GM18507 (cell line): ENCODE data around the gene GSG1.

Experiments
- DNase-seq: peaks from one replicate; pipeline ENCODE4 v3.0.0; 2011; ENCODE audit warnings: low read depth; ENCODE audit not compliant: insufficient read length; ENCODE audit errors: extremely low spot score
- FAIRE-seq: peaks from 2 replicates; lab custom pipeline; 2011; peaks lifted over from hg19 to GRCh38; lab: Jason Lieb, UNC

Gene GSG1

DNA sequence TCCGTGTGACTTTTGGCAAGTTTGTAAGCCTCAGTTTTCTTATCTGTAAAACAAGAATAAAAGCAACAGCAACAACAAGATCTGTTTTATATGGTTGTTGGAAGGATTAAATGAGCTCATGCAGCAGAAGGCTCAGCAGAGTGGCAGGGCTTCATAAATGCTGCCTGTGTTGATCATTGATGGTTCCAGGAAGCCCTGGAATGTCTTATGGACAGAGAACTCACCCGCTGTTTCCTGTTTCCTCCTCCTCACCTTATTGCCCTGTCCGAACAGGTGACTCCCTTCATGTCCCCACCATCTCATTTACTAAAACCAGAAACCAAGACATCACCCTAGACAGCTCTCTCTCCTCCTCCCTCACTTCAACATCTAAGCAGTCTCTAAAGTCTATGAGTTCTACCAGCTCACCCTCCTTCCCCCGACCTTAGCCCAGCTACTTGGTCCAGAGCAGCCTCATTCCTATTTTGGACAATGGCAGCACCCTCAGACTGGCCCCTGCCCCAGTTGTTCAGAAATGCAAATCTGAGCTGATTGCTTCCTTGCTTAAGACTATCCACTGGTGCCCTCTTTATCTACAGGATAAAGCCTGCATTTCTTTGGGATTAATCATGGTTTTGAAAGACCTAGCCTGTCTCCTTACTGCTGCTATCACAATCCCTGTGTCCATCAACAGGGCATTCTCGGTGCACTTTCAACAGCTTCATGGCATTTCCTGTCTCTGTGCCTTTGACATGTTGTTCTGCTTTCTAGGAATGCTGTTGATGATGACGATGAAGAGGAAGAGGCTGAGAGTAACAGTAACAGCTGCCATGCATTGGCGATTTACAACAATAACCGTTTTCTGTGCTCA, 21.4 kb upstream of the GSG1 start:
- FAIRE-seq (no peak), DNase-seq (no peak)

DNA sequence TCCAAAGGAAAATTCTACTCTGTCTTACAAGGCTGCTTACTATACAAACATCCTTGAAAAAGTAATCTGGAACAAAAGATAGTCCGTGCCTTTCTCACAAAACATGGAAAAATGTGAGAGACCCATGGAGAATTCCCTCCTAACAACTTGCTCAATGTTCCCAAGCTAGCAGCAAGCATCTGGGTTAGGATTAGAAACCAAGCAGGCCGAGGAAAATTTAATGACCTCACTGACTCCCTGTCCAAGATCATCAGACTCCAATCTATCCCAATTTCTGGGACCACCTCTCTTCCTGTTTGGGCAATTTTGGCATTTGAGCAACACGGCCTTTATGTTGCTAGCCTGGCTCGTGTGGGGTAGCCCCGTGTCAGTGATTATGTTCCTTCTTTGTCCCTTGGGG, 18.1 kb upstream of the GSG1 start:
- FAIRE-seq (no peak), DNase-seq (no peak)

DNA sequence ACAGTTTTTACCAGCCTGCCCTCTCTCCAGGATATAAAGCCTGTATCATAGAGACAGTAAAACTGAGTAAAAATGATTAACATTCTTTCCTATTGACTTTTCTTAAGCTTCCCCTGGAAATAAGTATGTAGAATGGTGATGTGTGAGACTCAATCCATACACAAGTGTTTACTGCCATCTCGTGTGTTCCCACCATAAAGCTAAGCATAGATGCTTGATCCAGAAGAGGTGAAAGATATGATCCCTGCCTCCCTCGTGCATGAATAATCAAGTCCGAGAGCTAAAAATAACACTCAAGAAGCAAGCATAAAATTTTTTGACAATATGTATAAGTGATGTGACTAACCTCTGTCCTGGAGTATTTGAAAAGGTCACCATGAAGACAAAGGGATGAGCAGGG, 16.9 kb upstream of the GSG1 start:
- DNase-seq (no peak), FAIRE-seq (no peak)

DNA sequence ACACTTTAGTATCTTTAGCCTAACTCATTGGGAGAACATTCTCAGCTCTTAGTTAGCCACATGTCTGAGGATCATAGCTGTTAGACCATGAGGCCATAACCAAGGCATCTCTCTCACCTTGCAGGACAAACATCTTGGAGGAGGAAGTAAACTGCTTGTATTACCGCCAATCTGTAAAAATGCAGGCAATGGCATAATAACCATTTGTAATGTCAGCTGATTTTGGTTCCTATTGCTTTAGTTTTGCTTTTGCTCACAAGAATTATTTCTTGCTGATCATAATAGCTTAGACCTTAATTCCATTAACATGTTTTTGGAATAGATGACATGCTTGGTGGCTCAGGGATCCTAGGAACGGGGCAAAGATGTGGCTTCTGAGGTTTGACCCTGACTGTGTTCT, 16.4 kb upstream of the GSG1 start:
- no peak for FAIRE-seq
- DNase-seq = no peak

- DNase-seq = no peak
- FAIRE-seq = no peak
Measured at GRCh38 chr12:13117029-13117428, 13.6 kb upstream of the GSG1 start.

GRCh38 chr12:13116259-13116658, 12.8 kb upstream of the GSG1 start:
- no peak for FAIRE-seq
- DNase-seq = no peak

DNA sequence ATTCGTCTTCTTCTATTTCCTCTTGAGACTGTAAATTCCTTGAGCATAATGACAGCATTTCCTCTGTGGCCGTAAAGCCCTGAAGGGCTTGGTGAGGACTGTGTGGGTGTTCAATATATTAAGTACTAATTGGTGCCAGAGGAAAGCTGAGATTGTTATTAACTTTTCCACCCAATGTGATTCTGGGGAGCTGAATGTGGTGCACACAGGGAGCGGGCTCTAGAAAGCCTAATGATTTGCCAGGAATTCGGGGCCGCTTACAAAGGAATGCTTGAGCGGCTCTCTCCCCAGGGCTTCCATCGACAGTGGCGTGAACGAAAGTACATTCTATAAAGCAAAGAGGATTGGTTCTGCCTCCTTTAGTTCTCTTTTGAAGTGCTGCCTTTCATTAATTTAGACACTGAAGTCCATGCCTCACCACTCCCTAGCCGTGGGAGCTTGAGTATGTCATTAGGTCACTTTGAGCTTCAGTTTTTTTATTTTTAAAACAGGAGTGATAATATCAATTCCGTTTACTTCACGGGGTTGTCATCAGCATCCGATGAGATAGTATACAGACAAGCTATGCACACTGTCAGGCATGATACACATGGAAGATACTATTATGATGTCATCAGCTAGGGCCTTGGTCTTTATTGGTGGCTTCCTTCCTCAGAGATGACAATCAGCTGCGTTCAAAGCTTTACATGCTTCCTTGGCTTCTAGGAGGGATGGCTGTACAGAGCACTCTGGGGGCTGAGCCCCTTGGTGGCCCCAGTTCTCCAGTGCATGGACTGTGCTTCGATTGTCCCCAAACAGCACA, 11.0 kb upstream of the GSG1 start:
- DNase-seq (no peak), FAIRE-seq (no peak)

DNA sequence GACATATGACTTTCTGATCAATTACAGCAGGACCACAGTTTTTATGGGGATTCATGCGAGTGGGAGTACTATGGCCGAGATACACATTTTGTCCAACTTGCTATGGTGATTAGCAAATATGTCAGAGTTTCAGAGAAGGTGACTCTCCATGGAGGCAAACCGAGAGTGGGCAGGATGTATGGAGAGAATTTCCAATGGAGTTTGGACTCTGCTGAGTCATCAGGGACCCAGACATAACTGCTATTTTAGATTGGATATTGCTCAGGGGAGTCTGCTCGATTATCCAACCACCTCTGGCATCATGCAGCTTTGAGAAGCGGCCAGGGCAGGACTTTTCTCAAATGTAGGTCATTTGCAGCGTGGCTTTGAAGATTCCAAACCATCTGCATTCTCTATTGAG, 9.5 kb upstream of the GSG1 start:
- FAIRE-seq (no peak), DNase-seq (no peak)

DNA sequence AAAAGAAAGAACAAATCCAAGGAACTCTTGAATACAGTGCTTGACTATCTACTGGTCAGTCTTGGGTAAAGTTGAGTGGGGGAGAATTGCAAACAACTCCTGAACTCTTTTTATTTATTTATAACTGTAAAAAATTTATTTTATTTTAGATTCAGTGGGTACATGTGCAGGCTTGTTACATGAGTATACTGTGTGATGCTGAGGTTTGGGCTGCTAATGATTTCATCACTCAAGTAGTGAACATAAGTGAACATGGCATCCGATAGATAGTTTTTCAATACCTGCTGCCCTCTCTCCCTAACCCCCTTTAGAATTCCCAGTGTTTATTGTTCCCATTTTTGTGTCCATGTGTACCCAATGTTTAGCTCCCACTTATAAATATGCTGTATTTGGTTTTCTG, 3.2 kb upstream of the GSG1 start:
- DNase-seq (no peak), FAIRE-seq (no peak)

- DNase-seq = no peak
- no peak for FAIRE-seq
Measured at GRCh38 chr12:13105781-13106180, 2.3 kb upstream of the GSG1 start.

DNA sequence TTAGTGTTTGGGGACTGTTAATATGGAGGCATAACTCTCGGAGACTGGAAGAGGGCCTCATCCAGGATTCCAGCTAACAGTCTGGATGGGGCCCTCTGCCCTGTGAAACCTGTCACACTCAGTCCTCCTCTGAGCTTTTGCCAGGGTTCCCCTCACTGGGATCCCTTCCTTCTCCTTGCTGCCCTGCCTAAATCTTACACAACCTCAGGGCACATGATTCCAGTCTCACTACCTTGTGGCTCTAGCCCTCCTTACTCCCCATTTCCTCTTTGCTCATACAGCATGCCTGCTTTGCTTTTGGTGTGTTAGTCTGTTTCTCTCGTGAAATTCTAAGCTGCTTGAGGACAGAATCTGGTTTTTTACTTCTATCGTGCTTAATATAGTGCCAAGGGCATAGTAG, 942 bp upstream of the GSG1 start:
- DNase-seq (no peak), FAIRE-seq (no peak)

DNA sequence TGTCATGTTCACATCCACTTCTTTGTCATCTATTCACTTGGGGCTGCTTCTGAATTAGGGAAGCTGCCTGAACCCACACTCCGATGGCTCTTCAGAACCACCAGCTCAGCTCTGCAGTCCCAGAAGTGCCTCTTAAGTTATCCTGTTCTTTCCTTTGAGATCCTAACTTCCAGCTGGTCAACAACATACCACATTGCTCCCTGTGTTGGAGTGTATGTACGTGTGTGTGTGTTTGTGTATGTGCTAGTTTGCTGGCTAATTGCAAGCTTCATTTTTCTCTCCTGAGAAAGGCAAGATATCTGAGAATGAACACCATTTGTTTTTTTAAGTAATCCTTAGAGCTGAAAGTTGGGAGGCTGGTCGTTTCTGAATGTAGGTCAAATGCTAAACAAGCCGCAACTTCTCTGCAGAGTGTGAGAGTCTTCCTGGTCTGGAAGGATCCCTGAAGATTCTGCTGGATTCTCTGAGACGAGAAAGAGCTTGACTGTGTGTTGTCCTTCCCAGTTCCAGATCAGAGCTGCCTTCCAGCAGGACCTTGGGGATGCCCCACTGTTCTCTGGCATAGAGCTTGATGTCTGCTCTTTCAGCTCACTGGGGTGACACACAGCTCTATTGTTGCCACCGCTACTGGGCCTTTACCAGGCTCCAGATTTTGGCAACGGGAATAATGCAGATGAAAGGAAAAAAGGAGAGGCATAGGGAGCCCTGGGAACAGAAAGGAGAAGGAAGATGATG, 839 bp downstream of the GSG1 start:
- DNase-seq = no peak
- no peak for FAIRE-seq

- no peak for DNase-seq
- no peak for FAIRE-seq
Measured at GRCh38 chr12:13101821-13102375, 1.6 kb downstream of the GSG1 start.

- DNase-seq (peak; percentile 64), FAIRE-seq (peak; percentile 29)
Measured at GRCh38 chr12:13100882-13101769, 2.3 kb downstream of the GSG1 start.

- FAIRE-seq (no peak), DNase-seq (no peak)
Measured at GRCh38 chr12:13100605-13100881, 2.9 kb downstream of the GSG1 start.

DNA sequence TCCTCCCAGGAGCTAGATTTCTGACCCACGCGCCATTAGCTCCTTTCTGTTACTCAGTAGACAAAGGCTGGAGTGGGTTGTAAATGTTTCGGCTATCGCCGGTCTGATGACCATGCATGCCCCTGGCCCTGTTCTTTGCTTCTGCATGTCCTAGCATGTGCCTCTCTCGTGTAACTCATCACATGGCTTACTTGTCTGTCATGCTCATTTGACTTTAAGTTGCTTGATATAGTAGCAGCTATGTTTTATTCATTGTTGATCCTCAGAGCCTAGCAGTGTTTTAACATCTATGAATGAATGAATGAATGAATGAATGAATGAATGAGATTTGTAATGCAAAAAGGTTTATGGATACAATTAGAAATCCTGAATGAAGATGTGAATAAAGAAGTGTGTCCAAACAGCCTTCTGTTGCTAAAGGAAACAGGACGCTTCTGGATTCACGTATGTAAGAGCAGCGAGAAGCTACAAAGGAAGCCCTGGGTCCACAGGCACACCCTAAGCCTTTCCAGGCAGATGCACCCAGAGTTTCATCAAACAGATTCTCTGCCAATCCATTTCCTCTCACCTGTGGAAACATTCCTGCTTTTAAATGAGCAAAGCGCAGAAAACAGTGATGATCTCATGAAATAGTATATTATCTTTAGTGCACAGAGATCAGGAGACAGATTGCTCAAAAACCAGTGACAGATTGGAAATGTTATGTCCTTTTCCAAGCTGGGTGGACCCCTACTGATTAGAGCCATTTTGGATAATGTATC, 3.4 kb downstream of the GSG1 start:
- DNase-seq (no peak), FAIRE-seq (no peak)

DNA sequence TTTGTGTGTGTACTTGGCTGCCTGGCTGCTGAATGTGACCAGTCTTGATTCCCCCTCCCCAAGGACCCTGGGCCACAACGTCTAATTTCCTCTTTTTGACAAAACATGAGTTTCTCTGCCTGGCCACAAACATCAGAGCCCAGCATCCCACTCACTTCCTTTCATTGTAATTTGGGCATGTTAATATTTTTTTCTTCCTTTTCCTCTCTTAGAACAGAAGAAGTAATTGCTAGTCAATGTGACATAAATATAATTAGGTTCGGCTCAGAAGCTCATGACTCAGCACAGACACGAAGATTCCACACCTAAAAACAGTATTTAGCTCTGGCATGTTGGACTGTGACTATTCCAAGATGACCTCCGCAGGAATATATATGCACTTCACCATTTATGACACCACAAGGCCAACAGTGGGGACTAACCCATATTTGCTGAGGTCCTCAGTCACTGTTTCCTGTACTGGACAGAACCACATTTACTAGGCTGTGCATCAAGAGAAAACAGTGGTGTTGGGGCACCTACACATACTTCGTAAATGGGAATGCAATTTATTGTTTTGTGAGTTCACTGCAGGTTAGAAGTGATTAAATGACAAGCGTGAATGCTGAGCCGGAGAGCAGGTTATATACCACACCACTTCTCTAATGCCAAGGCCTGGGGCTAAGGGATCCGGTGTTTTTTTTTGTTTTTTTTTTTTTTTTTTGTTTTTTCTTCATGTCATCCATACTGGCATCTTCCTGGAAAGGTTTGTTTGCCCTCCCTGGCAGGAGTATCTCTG, 4.2 kb downstream of the GSG1 start:
- DNase-seq (no peak), FAIRE-seq (no peak)

GRCh38 chr12:13097491-13098011, 5.9 kb downstream of the GSG1 start:
- FAIRE-seq (no peak), DNase-seq (no peak)
